Activated CD4-positive, alpha-beta T cell treated with anti-CD3 and anti-CD28 coated beads, Interleukin-10, Interleukin-2, amounts not matched to agents 100 ng/mL and 50 ng/mL, durations not matched to agents 16 hours and 8 hours (primary cell): ENCODE measurements around the gene RNF222.

ENCODE experiments used
- DNase-seq: peaks from one replicate; pipeline ENCODE4 v3.0.0-alpha.2; 2020

Gene RNF222, protein sequence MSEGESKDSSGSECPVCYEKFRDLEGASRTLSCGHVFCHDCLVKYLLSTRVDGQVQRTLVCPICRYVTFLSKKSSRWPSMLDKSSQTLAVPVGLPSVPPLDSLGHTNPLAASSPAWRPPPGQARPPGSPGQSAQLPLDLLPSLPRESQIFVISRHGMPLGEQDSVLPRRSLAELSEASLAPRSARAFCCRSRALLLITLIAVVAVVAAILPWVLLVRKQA

GRCh38 chr17:8397636-8398035 lies at the start of gene RNF222:
Gene RNF222, minus strand, starts transcription at chr17:8397827. Its CDS starts 4,366 bp downstream, at chr17:8393461.
- DNase-seq, result no peak

- no peak for DNase-seq
These were observed 47.9 kb upstream of the RNF222 start for GRCh38 chr17:8445536-8445935.

- no peak for DNase-seq
These were observed 46.9 kb upstream of the RNF222 start for GRCh38 chr17:8444494-8444893.

- DNase-seq, result no peak
These were observed 46.1 kb upstream of the RNF222 start for GRCh38 chr17:8443756-8444155.

DNA sequence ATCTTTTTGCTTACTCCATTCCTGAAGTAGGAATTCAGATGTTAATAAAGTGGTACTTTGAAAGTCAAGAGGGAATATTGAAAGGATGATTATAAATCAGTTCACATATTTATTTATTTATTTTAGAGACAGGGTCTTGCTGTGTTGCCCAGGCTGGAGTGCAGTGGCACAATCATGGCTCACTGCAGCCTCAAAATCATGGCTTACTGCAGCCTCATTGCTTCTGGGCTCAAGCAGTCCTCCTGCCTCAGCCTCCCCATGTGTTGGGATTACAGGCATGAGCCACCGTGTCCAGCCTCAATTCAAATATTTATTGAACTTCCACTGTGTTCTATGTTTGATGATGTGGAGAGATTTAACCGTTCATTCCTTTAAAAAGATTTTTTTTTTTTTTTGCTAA lies 44.7 kb upstream of the RNF222 start:
- DNase-seq, result no peak

- DNase-seq, result no peak
These were observed 44.1 kb upstream of the RNF222 start for GRCh38 chr17:8441690-8442089.

- no peak for DNase-seq
These were observed 42.1 kb upstream of the RNF222 start for GRCh38 chr17:8439681-8440080.

DNA sequence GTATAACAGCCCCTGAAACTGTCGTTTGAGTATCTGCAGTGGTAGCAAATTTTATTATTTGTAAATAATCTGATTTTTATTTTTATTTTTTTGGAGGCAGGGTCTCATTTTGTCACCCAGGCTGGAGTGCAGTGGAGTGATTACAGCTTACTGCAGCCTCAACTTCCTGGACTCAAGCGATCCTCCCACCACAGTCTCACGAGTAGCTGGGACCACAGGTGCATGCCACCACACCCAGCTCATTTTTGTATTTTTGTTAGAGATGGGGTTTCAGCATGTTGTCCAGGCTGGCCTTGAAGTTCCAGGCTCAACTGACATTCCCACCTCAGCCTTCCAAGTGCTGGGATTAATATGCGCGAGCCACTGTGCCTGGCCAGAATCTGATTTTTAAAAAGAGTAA lies 40.8 kb upstream of the RNF222 start:
- DNase-seq, result no peak

GRCh38 chr17:8436844-8437171 lies 39.2 kb upstream of the RNF222 start:
- no peak for DNase-seq

DNA sequence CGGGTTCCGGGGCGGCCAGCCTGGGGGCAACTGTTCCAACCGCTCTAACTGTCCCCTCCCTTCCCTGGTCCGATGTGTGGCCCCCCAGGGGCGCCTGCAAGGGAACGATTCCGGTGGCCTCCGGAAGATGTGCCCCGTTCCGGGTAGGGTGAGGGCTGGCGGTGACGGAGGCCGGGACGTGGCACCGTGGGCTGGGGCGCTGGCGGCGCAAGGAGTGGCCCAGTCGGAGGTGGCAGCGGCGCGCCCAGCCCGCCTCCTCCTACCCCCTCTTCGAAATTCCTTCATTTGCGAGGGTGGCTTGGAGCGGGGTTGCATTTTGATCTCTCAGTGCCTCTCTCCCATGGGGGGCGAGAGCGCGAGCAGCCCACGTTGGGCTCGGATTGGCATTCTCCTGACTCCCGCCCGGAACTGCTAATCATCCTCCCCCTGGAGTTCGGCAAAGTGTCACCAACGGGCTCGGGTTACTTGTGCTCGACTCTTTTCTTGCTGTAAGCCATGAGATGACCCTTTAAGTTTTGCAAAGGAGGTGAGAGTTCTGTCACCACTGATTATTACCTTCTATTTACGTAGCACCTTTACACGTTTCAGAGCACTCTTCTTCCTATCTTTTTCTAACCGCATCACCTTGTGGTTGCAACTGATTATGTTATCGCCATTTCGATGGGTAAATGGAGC lies 38.7 kb upstream of the RNF222 start:
- peak; percentile 72 for DNase-seq

DNA sequence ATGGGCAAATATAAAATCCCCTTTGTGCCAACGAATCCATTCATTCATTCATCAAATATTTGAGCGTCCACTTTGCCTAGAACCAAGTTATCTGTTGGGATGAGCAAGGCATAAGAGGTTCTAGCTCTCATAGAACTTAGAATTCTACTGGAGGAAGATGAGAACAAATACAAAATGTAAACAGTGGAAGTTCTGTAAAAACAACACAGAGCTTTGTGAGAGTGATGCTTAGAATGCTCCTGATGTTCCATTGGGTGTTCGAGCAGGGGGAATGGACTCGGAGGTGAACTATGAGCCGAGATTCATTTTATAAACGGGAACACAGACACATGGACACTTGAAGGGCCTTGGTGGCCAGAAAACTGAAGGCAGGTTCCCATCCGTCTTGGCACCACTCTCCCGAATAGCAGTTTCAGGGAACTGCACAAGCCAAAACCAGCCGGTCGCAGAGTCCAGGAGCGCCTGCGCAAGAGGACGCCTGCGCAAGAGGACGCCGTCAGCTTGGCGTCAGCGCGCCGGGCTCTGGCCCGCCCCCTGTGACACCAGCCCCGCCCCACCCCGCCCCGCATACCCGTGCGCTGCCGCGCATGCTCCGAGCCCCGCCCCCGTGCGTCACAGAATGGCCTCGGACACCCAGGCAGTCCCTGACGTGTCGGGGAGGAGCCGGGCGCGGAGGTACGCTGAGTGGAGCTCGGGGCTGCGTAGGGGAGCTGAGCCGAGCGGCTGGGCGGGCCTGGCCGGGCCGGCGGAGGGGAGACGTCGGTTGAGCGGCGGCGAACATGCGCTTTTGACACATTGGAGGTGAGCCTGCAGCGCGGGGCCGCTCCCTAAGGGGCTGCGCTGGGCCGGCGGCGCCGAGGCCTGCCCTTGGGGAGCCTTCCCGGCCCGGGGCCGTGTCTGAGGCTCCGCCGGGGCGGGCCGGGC lies 37.9 kb upstream of the RNF222 start, which contains the start of gene NDEL1:
TSS of gene NDEL1 (plus strand) at position 640 of the 924 bp plus-strand sequence. CDS start 8,388 bp downstream, outside the sequence.
- DNase-seq, result peak; percentile 99

DNA sequence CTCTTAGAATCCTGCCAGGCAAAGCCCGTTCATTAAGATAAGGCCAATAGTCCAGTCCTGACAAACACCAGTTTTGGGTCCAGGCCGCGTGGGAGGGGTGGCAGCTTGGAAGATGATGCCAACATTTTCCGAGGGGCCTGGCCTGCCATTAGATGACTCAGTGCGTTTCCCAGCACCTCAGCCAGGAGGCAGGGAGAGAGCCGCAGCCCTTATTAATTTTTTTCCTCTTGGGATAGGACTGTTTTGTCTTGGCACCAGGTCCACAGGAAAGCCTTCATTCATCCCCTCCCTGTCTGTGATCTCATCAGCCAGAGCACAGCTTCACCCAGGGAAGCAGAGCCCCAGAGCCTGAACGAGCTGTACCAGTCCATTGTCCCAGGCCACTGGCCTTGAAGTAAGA lies 33.3 kb upstream of the RNF222 start:
- DNase-seq, result no peak

DNA sequence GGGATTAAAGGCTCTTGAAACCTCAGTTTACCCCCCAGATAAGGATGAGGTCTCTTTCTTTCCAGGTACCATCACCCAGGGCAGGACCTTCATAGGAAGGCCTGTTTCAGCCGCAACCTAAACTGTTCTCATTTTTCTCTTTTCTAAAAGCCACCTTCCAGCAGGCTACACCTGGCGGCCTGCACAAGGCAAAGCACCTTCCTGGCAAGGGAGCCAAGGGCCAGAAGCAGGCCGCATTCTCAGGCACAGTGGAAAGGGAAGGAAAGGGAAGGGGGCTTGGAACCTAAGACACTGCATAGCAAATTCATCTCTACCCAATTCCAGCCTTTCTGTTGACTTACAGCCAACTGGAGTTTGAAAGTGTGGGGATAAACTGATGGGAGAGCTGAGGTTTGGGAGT lies 29.2 kb upstream of the RNF222 start:
- DNase-seq, result no peak

DNA sequence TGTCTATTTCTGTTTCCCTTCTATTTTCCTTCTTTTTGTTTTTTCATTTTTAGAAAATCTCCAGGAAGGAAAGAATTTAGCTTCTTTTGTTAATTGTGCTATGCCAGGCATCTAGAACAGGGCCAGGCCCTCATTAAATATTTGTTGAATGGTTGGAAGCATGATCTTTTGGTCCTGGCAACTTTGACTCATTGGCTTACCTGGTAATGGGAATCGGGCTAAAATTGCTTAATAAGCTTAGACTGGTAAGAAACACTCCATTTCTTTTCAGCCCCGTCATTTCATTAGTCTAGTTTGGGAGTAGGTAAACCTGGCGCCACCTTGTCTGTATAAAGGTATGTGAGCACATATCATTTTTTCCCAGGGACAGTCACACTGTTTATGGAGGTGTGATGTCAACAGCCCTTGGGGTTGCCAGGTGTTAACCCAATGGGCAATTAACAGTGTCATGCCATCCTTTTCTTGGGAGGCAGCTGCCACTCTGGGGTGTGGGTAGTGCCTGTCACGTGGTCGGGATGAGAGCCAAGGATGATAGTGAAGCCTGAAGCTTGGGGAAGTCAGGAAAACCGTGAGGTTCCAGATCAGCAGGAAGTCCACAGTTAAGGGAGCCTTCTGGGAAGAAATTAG lies 28.6 kb upstream of the RNF222 start:
- no peak for DNase-seq

DNA sequence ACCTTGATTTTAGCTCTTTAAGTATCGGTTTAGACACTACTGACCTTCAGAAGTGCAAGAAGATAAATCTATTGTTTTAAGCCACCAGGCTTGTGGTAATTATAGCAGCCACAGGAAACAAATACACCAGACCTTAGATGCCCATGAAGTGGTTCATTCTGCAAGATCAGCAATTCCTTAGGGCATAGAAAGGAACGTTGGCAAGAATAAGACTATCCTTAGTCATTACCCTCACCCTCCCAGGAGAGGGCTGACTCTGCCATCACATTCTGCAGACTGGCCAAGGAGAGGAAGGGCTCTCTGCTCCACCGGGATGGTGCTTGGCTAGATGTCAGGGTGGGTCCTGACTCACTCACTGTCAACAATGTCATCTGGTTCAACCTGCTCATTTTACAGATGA lies 23.9 kb upstream of the RNF222 start:
- DNase-seq, result no peak

GRCh38 chr17:8420041-8420934 lies 22.7 kb upstream of the RNF222 start:
- DNase-seq, result no peak

GRCh38 chr17:8419305-8419704 lies 21.7 kb upstream of the RNF222 start:
- no peak for DNase-seq

GRCh38 chr17:8418471-8418870 lies 20.8 kb upstream of the RNF222 start:
- DNase-seq, result no peak

- no peak for DNase-seq
These were observed 20.2 kb upstream of the RNF222 start for GRCh38 chr17:8417806-8418205.

DNA sequence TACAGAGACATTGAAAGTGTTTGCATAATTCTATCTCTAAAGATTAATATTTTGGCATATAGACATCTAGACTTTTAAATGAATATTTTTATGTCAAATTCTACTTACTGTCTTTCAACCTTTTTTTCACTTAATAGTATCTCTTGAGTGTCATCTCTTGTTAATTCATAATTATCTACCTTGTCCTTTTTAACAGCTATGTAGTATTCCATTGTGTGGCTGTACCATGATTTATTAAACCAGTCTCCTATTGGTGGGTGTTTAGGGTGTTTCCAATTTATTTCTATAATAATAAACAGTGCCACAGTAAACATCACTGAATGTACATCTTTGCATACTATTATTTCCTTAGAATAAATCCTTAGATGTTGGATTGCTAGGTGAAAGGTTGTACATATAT lies 16.3 kb upstream of the RNF222 start:
- no peak for DNase-seq

DNA sequence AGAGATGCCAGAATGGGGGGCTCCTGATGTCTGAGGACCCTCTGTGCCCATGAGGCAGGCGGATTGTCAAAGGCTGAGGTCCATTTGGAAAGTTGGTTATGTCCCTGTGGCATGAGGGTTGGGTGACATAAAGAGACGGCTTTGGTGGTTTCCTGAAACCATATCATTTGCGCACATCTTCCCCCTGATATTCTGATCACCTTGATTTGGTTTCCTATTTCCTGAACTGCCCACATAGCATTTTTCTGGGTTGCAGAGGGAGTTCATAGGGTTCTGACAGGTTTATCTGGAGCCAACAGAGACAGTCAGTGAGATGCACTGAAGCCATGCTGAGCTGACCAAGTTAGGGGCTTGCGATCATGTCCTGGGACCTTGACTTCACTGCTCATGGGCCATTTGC lies 15.7 kb upstream of the RNF222 start:
- no peak for DNase-seq

- no peak for DNase-seq
These were observed 14.5 kb upstream of the RNF222 start for GRCh38 chr17:8412089-8412488.
